ENCODE results near the gene CP.
A peak's percentile ranks its signal among the peaks of the same experiment; 100 is the strongest.

CP gene

GRCh38 chr3:149128821-149129220 is 92.8 kb downstream of the CP start:
- DNase-seq (ENCODE audit: low read depth): peak; percentile 23
- H3K4me3 ChIP-seq (ENCODE audit: low read length): peak overlapping the region; percentile 84
- TF ChIP-seq CTCF (conservative IDR thresholded peaks at IDR 0.05; ENCODE audit: low read length): no peak

- no peak for TF ChIP-seq CTCF (conservative IDR thresholded peaks at IDR 0.05; ENCODE audit: low read length)
- DNase-seq (ENCODE audit: low read depth): no peak
- H3K4me3 ChIP-seq (ENCODE audit: low read length): no peak overlapping the region
Measured at GRCh38 chr3:149122721-149123578, 98.7 kb downstream of the CP start.
